Measurements from ENCODE around the gene SLC9A3. TPM values are rescaled to one million over a fixed set of nuclear protein-coding genes. Genes with fewer than 3 reads are reported as not detected.

Gene SLC9A3
- total RNA-seq, 1 donor from 2014 or later: 1.1 TPM

DNA sequence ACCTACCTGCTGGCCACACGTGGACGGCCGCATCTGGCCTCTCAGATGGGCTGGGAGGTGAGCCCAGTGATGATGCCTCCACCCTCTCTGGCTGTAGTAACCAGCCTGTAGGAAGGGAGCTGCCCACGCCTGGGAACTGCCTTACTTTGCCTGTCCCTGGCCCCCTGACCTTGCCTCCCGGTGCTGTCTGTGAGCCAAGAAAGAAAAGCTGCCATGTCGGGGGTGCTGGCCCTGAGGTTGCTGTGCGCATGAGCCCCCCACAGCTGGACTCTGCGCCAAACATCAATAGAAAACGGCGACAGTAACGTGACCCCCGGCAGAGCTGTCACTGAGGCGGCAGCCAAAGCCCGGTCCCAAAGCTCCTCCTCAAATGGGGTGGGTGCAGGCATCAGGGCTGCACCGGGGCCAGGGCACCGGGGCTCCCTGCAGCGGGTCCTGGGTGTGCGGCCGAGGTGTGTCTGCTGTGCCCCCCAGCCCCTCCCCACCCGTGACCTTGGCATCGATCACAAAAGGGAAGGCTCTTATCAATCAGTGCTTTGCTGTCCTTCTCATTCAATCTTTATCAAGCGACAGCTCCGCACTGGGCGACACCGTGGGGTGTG lies 15.3 kb upstream of the SLC9A3 start:
- DNase-seq (ENCODE audit: low spot score): no peak

DNA sequence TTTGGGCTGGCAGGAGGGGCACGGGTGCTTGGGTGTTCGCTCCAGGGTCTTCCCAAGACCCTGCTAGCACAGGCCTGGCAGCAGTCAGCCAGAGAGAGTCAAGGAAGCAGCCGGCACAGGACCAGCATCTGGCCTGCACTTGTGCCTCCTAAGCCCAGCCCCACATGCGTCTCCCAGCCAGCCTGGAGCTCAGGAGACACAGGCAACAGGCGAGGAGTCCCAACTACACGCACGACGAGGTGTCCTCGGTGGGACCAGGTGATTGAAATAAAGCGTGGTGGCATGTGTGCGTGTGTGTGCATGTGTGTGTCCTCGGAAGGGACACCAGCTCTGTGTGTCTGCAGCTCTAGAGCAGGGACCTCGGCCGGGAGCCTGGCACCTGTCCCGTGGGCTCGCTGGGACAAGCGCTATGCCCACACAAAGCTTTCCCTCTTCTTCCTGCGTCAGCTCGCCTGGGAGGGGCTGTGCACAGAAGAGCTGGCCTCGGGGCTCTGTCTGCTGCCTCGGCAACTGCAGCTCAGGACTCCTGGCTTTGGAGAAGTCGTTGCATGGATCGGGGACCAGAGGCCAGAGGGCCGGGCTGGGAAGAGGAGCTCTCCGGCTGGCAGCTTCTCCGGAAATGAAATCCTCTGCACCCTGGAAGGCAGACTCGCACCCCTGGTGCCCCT lies 14.7 kb upstream of the SLC9A3 start:
- DNase-seq (ENCODE audit: low spot score): no peak

DNA sequence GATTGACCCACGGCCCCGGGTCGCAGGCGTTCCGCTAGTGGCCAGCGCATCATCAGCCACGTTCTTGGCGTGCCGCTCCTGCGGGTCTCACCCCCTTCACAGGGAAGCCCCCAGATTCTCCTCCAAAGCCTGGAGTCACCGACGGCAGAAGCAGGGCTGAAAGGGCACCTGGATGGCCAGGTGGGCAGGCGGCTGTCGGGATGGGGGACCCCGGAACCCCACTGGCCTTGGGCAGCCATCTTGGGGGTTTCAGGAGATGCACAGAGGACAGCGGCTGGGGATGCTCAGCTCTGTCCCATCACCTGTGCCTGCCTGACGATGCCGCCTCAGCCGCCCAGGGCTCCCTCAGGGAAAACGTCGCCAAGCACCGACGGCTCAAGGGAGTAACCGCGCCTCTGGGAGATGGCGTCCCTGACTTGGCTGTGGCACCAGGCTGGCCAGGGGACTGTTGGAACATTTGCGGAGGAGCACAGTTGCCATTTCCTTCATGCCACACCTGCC lies 14.1 kb upstream of the SLC9A3 start:
- no peak for DNase-seq (ENCODE audit: low spot score)

DNA sequence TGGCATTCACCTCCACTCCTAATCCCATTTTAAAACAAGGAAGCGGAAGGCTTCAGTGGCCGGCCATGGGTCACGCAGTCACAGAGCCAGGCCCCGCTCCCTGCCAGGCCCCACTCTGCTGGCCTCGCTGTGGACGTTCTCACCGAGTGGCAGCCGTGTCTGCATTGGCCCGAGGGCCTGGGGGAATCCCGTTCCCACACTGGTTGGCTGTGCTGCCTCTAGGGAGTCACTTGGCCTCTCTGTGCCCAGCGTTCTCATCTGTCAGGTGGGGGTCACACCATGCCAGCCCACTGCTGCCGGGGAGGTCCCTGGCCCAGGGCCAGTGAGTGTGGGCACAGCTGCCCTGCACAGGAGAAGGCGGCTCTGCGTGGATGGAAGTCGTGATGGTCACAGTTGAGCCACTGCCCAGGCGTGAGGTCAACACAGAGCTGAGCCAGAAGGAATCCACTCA lies 13.4 kb upstream of the SLC9A3 start:
- DNase-seq (ENCODE audit: low spot score): no peak

DNA sequence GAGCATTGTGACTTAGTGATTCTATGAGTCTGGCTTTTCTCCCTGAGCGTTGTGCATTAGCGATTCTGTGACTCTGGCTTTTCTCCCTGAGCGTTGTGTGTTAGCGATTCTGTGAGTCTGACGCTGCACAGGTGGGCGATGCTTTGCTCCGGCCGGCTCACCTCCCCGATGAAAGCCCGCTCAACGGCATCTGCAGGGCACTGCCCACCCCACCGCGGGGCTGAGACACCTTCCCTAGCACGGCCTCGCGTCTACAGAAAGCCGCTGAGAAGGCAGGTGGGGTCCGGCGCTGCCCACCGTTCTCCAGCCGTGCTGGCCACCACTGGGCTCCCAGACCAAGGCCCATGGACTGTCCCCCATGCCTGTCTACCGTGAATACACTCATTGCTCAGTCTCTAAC lies 12.8 kb upstream of the SLC9A3 start:
- no peak for DNase-seq (ENCODE audit: low spot score)

DNA sequence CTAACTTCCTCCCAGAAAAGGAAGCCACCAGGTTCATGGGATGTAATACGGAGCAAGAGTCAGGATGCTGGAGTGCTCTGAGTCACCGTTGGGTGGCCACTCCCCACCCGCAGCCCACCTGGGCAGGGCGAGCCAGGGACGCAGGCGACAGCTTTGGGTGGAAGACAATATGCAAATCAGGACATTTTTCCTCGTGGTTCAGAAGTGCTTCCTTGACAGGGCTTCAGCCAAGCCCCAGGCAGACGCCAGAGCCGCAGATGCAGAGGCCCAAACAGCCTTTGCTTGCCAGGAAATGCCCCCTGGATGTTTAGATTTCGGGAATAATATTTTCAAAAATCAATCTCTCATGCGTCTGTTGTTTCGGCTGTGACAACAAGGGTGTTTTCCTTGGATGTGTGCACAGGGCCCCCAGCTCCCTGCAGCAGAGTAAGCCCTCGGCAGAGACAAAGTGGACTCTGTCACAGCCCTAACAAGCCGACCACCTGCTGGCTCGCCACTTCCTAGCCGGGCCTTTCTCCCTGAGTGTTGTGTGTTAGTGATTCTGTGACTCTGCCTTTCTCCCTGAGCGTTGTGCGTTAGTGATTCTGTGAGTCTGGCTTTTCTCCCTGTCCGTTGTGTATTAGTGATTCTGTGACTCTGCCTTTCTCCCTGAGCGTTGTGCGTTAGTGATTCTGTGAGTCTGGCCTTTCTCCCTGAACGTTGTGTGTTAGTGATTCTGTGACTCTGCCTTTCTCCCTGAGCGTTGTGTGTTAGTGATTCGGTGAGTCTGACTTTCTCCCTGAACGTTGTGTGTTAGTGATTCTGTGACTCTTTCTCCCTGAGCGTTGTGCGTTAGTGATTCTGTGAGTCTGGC lies 11.8 kb upstream of the SLC9A3 start:
- no peak for DNase-seq (ENCODE audit: low spot score)

DNA sequence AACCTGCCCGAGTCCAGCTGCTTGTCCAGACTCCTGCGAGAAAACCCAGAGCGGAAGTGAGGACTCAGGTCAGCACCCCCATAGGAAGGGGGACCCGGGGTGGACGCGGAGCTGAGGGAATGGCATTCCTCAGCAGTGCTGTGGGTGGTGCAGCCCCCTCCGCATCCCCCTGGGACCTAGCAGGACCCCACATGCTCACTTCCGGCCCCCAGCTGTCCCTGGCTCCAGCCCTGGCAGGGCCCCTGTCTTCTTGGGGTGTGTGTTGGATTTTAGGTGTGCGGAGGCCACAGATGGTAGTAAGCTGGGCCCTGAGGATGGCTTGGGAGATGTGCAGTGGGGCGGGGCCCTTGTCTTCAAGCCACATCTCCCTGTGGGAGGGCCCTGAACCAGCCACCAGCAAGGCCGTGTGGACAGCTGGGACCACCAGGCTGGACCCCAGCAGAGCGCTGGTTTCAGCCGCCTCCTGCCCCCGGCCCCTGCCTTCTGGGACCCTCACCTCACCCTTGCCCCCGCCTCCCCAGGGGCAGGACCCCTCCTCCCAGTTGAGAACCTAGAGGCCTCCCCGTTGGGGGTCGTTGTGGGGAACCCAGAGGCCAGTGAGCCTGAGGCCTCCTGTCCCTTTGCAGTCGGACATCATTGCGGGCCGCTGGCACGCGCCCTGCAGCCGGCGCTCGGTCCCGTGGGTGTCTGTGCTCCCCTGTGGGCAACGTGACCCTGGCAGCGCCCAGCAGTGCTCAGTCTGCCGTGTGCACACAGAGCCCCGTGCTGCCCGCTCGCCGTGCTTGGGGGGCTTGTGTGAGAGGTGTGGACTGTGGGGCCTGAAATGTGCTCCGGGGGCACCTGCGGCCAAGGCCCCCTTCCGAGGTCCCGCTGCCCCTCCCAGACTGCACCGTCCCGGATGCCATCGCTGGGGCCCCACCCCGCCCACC lies 10.8 kb upstream of the SLC9A3 start:
- no peak for DNase-seq (ENCODE audit: low spot score)

DNA sequence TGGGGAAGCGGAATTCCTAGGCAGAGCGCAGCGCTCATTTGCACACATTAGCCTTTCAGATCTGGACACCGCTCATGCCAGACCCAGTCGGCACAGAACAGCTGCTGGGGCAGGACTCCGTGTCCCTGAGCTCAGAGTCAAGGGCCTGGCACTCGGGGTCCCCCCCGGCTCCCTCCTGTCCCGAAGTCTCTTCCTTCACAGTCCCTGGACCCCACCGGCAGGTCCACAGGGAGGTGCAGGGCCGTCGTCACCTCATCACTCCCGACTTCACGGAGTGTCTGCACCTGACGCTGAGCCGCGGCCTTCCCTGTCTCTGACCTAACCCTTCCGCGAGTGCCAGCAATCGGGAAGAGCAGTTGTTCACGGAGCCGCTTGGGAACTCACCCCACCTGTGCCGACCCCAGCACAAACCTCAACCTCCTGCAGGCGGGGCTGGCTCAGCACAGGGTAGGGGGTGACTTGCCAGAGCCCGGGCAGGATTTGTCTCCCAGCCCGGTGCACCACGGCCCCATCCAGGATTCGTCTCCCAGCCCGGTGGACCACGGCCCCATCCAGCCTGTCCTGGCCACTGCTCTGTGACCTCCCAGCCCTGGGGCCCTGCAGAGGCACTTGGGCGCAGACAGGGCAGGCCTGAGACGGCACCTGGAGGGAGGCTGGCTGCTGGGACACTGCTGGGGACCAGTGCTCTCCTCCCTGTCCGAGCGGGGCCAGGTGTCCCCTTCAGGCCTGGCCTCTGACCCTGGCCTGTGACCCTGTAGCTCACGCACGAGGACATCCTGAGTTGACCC lies 9.9 kb upstream of the SLC9A3 start:
- DNase-seq (ENCODE audit: low spot score): no peak

DNA sequence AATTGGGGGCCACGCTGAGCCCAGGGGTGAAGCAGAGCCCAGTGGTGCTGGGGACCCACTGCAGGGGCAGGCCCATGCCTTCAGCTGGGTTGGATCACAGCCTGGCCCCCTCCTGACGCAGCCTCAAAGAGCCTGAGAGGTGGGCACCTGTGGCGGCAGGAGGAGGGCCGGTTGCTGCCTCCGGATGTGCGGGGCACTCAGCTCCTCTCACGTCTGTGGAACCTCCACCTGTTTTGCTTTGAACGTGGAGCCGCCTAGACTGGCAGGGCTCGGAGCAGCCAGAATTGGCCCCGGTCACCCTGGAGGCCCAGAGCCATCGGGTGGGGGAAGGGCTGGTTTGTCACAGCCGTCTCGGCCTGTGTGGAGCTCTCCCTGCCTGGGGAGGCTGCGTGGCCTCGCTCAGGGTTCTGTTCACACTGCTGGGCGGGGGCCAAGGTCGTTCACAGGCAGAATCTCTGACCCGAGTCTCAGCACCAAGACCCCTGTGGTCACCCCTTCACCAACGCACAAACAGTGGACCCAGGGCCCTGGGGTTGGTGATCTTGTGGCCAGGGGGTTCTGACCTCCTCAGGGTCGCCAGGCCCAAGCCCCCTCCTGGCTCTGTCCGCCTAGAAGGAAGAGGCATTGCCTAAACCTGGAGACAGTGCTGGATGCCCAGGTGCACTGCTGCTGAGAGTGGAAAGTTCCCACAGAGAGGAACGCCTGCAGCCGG lies 9.2 kb upstream of the SLC9A3 start:
- DNase-seq (ENCODE audit: low spot score): no peak

DNA sequence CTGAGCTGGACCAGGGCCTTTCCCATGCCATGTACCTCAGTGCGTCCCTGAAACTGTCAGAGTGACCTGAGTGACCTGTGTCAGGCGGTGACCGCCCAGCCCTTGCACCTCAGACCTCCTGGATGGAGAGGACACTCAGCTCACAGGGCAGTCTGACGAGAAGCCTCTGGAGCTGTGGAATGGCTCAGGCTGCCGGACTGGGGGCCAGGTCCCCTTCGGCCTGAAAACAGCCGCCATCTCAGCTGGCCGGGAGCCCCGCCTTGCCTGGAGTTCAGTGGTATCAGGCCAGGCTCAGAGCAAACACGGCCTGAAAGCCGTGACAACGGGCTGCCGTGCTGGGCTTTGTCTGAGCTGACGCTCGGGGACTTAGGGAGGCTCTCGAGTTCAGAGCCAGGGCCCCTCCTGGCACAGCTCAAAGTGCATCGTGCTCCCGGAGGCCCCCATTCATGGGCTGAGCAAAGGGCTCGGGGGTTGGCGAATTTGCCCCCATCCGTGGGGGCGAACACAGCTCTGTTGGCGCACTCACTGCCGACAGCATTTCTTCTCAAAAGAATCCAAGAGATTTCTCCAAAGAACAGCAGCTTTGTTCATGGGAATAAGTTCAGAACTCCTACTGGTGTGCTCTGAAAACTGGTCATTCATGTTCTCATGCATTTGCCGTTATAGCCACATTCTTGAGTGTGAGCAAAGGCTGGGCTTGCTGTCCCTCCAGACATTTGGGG lies 8.4 kb upstream of the SLC9A3 start:
- no peak for DNase-seq (ENCODE audit: low spot score)

DNA sequence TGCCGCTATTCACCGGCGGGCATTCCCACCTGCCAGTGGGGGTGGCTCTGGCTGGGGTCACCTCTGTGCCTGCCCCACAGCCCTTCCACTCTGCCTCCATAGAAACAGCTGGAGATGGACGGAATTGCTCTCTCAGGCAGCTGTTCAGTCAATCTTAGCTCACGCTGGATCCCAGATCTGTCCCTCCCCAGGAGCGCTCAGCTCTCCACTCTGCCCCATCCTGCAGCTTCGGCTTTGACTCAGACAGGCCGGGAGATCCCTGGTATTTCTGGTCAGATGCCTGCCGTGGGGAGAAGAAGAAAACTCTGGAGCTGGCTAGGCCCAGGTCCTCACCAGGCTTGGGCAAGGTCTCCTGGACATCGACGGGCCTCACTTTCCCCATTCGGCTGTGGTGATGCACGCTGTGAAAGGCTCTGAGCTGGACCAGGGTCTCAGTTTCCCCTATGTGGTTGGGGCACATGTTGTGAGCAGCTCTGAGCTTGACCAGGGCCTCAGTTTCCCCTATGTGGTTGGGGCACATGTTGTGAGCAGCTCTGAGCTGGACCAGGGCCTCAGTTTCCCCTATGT lies 7.6 kb upstream of the SLC9A3 start:
- no peak for DNase-seq (ENCODE audit: low spot score)

DNA sequence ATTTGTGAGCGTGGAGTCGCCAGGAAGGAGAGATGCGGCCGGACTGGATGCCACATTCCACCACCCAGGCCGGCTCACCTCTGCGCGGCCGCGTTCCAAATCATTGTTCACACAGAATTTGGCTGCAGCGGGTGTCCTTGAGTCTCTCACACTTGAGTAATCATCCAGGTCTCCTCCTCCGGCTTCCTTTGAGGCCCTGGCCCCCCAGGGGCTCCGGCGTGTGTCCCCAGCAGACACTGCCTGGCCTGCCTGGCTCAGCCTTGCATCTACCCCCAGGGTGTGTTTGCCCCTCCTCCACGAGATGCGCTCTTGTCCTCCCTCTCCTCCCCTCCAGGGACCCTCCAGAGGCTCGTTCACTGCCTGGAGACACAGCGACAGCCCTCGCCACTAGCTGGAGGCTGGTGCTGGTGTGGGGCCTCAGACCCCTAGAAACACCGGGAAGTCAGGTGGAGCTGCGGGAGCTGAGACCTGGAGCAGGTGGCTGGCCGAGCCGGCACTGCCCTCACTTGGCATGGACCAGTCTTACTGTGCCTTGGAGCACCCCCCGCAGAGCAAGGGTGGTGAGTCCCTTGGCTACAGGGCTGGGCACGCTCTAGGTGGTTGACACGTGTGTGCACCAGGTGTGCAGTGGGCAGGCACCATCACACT lies 7.0 kb upstream of the SLC9A3 start:
- no peak for DNase-seq (ENCODE audit: low spot score)

DNA sequence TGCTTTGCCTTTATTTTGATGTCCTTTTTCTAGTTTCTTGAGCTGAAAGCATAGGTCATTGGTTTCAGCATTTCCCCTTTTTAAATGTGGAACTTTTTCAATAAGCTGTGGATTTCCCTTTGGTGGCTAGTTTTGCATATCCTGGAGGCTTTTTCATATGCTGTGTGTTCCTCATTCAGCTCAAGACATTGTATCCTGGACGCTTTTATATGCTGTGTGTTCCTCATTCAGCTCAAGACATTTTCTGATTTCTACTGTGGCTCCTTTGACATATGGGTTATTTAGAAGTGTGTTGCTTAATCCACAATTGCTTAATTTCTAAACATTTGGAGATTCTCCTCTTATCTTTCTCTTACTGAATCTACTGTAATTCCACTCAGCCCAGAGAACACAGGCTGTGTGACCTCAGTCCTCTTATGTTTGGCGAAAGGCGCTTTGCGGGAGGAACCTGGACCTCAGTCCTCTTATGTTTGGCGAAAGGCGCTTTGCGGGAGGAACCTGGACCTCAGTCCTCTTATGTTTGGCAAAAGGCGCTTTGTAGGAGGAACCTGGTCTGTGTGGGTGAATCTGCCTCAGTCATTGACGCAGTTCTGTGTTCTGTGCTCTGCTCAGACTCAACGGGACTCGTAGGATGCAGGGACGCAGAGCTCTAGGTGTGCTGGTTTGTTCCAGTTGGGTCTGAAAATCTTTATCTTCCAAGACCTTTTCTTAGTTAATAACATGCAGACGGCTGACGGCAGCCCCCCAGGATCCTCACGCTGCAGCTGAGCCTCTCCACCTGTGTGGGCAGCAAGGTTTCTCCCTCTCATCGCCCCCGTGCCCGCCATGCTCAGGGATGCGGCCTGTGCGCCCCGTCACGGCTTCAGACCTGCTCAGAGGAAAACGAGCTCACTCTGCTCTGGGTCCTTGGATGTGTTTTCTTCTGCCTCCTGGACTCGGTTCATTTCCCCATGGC lies 6.0 kb upstream of the SLC9A3 start:
- no peak for DNase-seq (ENCODE audit: low spot score)

DNA sequence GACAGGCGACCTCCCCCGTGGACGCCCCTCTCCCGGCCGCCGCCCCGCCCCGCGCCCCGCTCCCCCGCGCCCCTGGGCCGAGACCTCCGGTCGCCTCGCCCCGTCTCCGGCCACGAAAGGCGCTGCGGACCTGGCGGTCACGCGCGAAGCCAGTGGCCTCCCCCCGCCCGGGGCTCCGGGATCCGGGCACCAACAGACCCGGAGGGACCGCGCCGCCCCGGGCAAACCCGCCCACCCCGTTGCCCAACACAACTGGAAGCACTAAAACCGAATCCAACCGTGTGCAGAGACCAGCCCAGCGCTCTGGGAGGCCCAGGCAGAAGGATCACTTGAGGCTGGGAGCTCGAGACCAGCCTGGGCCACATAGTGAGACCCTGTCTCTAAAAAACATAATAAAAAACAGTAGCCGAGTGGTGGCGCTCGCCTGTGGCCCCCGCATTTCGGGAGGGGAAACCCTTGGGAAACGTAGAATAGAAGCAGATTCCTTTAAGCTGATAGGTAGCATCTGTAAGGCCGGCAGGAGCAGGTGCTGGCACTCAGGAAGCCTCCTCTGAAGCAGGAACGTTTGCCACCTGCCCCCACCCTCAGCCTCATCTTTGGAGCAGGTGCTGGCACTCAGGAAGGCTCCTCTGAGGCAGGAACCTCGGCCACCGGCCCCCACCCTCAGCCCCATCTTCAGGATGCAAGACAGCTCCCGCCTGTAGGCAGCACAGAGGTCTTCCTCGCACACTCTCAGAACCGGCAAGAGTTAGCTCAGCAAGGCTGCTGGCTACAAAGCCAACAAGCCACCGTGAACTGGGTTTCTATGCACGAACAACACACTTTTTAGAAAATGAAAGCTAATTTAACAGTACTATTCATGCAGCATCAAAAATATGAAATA lies 4.6 kb upstream of the SLC9A3 start:
- DNase-seq (ENCODE audit: low spot score): no peak

All from mesenteric fat pad (tissue), 1 donor.